GM18951 (cell line): ENCODE measurements around the gene SEC16A.

Experiments used
- POLR2A ChIP-seq: IDR thresholded peaks from 4 replicates; pipeline ENCODE4 v1.6.1; 2011; ENCODE audit warnings: mild to moderate bottlenecking; ENCODE audit not compliant: insufficient read length, insufficient read depth; ENCODE audit errors: extremely low read depth
- in situ Hi-C: fragments of 300-500 bp; cut with MboI; formaldehyde crosslinking; loops from one replicate; pipeline ENCODE4 v1.12.0; 2022; ENCODE audit warnings: low sequenced_read_pairs, mixed read lengths, inconsistent platforms; ENCODE audit not compliant: unreplicated experiment

The SEC16A gene

GRCh38 chr9:136483589-136484152, 831 bp upstream of the SEC16A start:
- in situ Hi-C loops = no loop called here

GRCh38 chr9:136482046-136482792, 621 bp downstream of the SEC16A start:
- in situ Hi-C loops = no loop called here
- TF ChIP-seq POLR2A = no peak

More at GRCh38 chr9:136483589-136484152, 831 bp upstream of the SEC16A start:
- TF ChIP-seq POLR2A = peak; percentile 74

GRCh38 chr9:136481558-136481957, 1.3 kb downstream of the SEC16A start:
- no peak for TF ChIP-seq POLR2A
- in situ Hi-C loops = no loop called here

GRCh38 chr9:136476369-136477150, 6.3 kb downstream of the SEC16A start:
- TF ChIP-seq POLR2A = no peak
- in situ Hi-C loops = no loop called here

GRCh38 chr9:136474974-136475865, 7.6 kb downstream of the SEC16A start:
- in situ Hi-C loops = no loop called here
- TF ChIP-seq POLR2A = no peak

GRCh38 chr9:136474021-136474640, 8.7 kb downstream of the SEC16A start:
- TF ChIP-seq POLR2A = peak; percentile 22
- in situ Hi-C loops = no loop called here

GRCh38 chr9:136473354-136473721, 9.5 kb downstream of the SEC16A start:
- TF ChIP-seq POLR2A = no peak
- in situ Hi-C loops = no loop called here

- TF ChIP-seq POLR2A = no peak
- in situ Hi-C loops = no loop called here
Measured at GRCh38 chr9:136472640-136473353, 10.0 kb downstream of the SEC16A start.

GRCh38 chr9:136471802-136472487, 10.9 kb downstream of the SEC16A start:
- TF ChIP-seq POLR2A = no peak
- in situ Hi-C loops = no loop called here

GRCh38 chr9:136470792-136471469, 11.9 kb downstream of the SEC16A start:
- in situ Hi-C loops = no loop called here
- no peak for TF ChIP-seq POLR2A

GRCh38 chr9:136470356-136470755, 12.5 kb downstream of the SEC16A start:
- no peak for TF ChIP-seq POLR2A

More at GRCh38 chr9:136470356-136470755, 12.5 kb downstream of the SEC16A start:
- in situ Hi-C loops = no loop called here
